T-helper 1 cell treated with Interleukin-12 subunit alpha and Interleukin-12 subunit beta and Interleukin-4 antibody, amounts not matched to agents 30 μg/mL and 1 μg/mL, for 36 hours (primary cell): ENCODE results near the gene CXCR2.
"Not testable (repeated sequence)": the region's sequence is repeated elsewhere in the genome, so short reads cannot be mapped to it uniquely, and the experiment has no call there.

ENCODE experiments used
- H3K27ac Mint-ChIP-seq: one replicate; pipeline ENCODE4 v1.8.0; 2021; ENCODE audit warnings: mild to moderate bottlenecking, mixed read lengths
- H3K27me3 Mint-ChIP-seq: one replicate; pipeline ENCODE4 v1.8.0; 2021; ENCODE audit warnings: low read depth, mixed read lengths
- H3K36me3 Mint-ChIP-seq: one replicate; pipeline ENCODE4 v1.8.0; 2021; ENCODE audit warnings: low read depth, mixed read lengths
- H3K4me1 Mint-ChIP-seq: one replicate; pipeline ENCODE4 v1.8.0; 2021; ENCODE audit warnings: low read depth, mixed read lengths
- H3K4me3 Mint-ChIP-seq: one replicate; pipeline ENCODE4 v1.8.0; 2021; ENCODE audit warnings: mild to moderate bottlenecking, moderate library complexity, mixed read lengths
- H3K9me3 Mint-ChIP-seq: one replicate; pipeline ENCODE4 v1.8.0; 2021; ENCODE audit warnings: mixed read lengths

Gene CXCR2

DNA sequence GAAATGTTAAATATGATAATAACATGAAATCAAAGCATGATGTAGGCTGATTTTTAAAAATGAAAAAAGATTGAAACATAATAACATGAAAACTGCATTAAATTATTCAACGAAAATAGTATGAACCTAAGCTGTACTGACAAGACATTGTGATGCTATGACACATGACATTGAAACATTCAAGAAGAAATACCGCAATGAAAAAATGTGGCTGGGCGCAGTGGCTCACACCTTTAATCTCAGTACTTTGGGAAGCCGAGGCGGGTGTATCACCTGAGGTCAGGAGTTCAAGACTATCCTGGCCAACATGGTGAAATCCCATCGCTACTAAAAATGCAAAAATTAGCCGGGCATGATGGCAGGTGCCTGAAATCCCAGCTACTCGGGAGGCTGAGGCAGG, 26.3 kb downstream of the CXCR2 start:
- Mint-ChIP-seq H3K36me3 (no peaks in the 10 kb centered on the region), H3K27ac (no peak overlapping the region), H3K4me1 (peaks cover 5% of the 10 kb centered on the region), H3K9me3 (no peaks in the 10 kb centered on the region), H3K27me3 (peaks cover 21% of the 10 kb centered on the region), H3K4me3 (no peak overlapping the region)

DNA sequence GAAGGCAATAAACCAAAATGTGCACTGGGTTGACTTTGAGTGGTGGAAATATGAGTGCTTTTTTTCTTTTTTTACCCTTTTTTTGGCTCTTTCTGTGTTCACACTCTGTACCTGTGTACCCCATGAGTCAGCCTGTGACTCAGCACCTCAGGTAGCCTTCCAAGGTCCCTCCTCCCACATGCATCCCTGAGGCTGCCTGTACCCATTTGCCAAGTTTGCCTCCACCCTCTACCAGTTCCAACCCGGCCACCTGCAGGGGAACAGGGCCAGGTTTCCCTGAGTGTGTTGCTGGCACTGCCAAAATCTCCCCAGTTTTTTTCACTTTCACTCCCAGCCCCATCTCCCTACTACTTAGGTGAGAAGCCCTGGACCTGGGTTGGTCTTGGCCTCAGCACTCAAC, 26.9 kb downstream of the CXCR2 start:
- peaks cover 25% of the 10 kb centered on the region for H3K27me3 Mint-ChIP-seq
- H3K4me1 Mint-ChIP-seq: peaks cover 5% of the 10 kb centered on the region
- H3K27ac Mint-ChIP-seq: no peak overlapping the region
- no peaks in the 10 kb centered on the region for H3K36me3 Mint-ChIP-seq
- H3K9me3 Mint-ChIP-seq: no peaks in the 10 kb centered on the region
- no peak overlapping the region for H3K4me3 Mint-ChIP-seq

DNA sequence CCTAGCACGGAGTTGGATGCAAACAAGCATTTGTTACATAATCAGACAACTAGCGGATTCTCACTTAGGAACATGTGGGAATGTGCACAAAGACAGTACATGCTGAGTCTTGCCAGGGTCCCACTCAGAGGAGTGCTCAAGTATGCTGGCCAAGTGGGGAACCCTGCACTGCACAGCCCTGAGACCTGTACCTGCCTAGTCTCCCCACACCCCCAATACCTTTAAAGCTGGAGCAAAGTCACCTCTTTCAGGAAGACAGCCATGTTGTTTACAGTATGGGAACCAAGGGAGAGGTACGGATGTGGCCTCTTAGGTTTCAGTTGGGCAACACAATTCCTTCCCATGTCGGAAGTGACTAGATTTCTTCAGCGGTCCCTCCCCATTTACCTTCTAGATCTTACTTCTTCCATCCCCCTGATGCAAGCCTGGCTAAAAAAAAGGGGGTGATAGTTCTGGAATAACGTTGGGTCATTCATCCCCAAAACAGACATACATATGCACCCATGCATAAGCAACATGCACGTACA, 30.2 kb downstream of the CXCR2 start:
- Mint-ChIP-seq H3K27me3 (peaks cover 42% of the 10 kb centered on the region), H3K9me3 (no peaks in the 10 kb centered on the region), H3K4me1 (no peaks in the 10 kb centered on the region), H3K27ac (no peak overlapping the region), H3K36me3 (no peaks in the 10 kb centered on the region), H3K4me3 (no peak overlapping the region)

DNA sequence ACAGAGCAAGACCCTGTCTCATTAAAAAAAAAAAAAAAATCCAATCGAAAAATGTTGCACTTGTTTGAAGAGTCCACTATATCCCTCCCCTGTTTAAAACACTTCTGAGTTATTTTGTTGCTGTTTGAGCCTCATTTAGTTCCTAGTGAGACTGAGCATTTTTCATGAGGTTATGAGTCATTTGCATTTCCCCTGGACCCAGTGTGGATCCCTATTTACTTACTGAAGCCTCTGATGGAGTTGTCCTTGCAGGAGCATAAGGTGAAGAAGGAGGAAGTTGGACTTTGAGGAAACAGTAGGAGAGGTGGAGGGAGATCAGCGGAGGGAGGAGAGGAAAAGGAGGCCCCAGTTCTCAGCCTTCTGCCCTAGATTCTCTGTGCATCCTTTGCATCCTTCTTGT, 35.8 kb downstream of the CXCR2 start:
- H3K4me1 Mint-ChIP-seq: peaks cover 3% of the 10 kb centered on the region
- no peak overlapping the region for H3K4me3 Mint-ChIP-seq
- no peaks in the 10 kb centered on the region for H3K36me3 Mint-ChIP-seq
- no peaks in the 10 kb centered on the region for H3K9me3 Mint-ChIP-seq
- peaks cover 53% of the 10 kb centered on the region for H3K27me3 Mint-ChIP-seq
- no peak overlapping the region for H3K27ac Mint-ChIP-seq

DNA sequence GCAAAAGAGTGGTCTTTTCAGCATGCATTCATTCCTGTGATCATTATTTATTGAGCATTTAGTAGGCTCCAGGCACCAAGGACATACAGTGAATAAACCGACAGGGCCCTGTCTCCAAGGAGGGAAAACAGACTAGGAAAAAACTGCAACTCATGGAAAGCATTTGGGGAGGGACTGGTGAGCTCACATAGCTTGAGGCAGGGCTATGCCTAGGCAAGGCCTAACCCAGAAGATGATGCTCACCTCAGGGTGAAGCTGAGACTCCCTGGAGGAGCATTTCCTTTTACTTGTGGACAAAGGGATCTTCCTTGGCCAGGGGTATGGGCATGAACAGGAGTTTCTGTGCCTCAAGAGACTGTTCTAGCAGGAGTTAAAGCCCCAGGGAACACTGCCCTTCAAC, 37.0 kb downstream of the CXCR2 start:
- Mint-ChIP-seq H3K4me3 (no peak overlapping the region), H3K27me3 (peaks cover 49% of the 10 kb centered on the region), H3K27ac (no peak overlapping the region), H3K9me3 (no peaks in the 10 kb centered on the region), H3K4me1 (peaks cover 12% of the 10 kb centered on the region), H3K36me3 (no peaks in the 10 kb centered on the region)

DNA sequence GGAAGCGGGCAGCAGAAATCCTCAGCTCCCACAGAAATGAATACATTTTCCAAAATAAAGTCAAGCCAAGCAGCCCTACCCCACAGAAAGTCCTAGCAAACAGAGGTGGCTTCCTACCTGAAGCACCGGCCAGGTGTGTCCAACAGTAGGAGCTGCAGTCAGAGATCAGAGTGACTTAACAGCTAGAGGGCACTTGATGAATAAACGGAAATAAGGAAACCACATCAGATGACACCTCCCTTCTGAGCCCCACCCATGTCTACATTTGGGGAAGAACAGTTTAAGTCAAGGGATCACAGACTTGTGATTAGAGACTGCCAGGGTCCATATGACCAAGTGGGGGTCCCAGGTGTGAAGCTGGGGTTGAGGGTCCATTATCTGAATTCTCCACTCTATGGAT, 41.0 kb downstream of the CXCR2 start, which contains the start of gene CXCR1:
Gene CXCR1, minus strand, starts transcription at position 172 of the 400 bp plus-strand sequence. CDS start 1,751 bp downstream, outside the sequence.
- no peaks in the 10 kb centered on the region for H3K36me3 Mint-ChIP-seq
- H3K4me1 Mint-ChIP-seq: peaks cover 19% of the 10 kb centered on the region
- H3K27me3 Mint-ChIP-seq: peaks cover 37% of the 10 kb centered on the region
- H3K27ac Mint-ChIP-seq: no peak within 1 kb of the TSS
- H3K4me3 Mint-ChIP-seq: peak within 1 kb of the TSS; percentile 35
- no peaks in the 10 kb centered on the region for H3K9me3 Mint-ChIP-seq

DNA sequence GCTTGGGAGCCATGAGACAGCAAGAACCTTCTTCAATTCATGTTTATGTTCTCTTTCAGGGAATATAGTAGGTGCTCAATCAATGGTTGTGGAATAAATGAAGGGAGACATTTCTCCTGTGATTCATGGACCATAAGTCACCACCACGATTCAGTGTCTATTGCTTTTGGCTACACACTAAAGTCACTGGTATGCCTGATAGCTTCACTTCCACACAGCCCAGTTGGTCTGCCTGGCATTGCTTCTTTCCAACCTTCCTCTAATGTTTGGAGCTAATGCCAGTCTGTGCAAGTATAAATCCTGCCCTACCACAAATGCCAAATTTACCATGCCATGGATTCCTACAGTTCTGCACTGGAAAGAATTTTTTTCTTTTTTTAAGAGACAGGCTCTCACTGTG, 42.2 kb downstream of the CXCR2 start:
- H3K9me3 Mint-ChIP-seq: no peaks in the 10 kb centered on the region
- H3K4me3 Mint-ChIP-seq: no peak overlapping the region
- no peak overlapping the region for H3K27ac Mint-ChIP-seq
- H3K36me3 Mint-ChIP-seq: no peaks in the 10 kb centered on the region
- peaks cover 28% of the 10 kb centered on the region for H3K27me3 Mint-ChIP-seq
- peaks cover 19% of the 10 kb centered on the region for H3K4me1 Mint-ChIP-seq

DNA sequence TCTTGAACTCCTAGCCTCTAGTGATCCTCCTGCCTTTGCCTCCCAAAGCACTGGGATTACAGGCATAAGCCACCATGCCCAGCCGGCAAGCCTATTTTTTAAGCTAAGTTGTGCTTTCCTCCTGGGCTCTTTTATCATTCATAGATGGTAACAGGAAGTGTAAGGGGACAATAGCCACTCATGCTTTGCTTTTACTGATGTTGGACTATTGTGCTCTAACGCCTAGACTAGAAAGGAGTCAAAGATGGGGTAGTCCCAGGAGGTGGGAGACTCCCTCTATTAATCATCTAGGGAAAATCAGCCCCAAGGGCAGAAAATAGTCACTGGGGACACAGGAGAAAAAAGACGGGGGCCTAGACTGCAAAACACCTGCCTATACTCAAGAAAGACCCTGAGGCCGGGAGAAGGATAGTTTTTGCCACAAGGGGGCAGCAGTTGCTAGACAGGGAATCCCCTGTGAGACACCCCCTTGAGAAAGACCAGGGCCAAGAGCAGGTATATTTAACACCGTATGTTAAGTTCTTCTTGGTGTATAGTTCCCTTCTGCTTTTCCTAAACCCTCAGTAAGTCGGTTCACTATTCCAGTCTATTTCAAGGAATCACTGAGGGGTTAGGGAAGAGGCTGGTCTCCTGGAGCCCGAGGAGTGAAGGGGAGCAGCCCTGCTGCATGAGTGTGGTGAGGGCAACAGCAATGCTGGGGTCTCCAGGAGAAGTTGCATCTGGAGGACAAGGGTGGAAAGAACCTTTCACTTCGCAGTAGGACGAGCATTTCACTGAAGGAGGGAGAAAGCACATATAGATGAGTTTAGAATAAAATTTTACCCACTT, 43.0 kb downstream of the CXCR2 start:
- Mint-ChIP-seq H3K4me1 (peaks cover 19% of the 10 kb centered on the region), H3K4me3 (no peak overlapping the region), H3K36me3 (no peaks in the 10 kb centered on the region), H3K27me3 (peaks cover 28% of the 10 kb centered on the region), H3K27ac (no peak overlapping the region), H3K9me3 (no peaks in the 10 kb centered on the region)

DNA sequence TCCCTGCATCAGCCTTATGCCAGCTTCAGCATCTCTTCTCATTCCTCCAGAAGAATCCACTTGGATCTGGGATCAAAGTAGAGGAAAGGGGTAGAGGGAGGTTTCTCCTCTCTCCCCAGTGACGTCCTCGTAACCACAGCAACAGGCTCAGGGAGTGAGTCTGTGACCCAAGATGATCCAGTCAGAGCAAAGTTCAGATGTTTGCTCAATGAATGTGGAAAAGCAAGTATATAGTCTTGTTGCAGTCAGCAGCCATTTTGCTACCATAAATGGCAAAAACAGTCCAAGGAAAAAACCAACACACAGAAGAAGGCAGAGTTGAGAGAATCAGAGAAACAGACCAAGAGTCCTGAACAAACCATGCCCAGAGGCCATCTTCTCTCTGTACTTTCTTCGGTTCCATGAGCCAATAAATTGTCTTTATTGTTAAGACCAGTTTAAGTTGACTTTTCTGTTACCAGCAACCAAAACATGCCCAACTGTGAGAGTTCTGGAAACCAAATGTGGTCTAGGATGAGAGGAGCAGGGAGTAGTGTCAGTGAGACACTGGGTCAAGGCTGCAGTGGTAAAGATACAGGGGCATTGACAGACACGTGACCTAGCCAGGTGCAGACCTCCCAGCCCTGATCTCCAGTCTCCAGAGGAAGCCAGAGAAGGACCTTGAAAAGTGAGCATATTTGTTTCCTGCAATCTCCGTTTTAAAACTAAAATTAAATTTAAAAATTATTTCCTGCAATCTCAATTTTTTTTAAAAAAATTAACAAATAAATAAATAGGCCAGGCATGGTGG, 44.1 kb downstream of the CXCR2 start:
- H3K4me1 Mint-ChIP-seq: peaks cover 19% of the 10 kb centered on the region
- H3K27ac Mint-ChIP-seq: no peak overlapping the region
- H3K9me3 Mint-ChIP-seq: no peaks in the 10 kb centered on the region
- no peak overlapping the region for H3K4me3 Mint-ChIP-seq
- H3K36me3 Mint-ChIP-seq: no peaks in the 10 kb centered on the region
- H3K27me3 Mint-ChIP-seq: peaks cover 24% of the 10 kb centered on the region

DNA sequence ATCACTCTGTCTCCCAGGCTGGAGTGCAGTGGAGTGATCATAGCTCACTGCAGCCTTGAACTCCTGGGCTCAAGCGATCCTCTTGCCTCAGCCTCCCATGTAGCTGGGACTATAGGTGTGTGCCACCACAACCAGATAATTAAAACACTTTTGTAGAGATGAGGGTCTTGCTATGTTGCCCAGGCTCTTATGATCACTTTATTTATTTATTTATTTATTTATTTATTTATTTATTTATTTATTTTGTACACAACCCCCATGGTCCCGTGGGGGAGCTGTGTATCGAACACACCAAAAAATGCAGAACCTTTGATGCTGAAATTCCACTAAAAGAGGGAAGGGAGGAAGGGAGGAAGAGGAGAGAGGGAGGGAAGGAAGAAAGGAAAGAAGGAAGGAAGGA, 45.9 kb downstream of the CXCR2 start:
- peaks cover 14% of the 10 kb centered on the region for H3K27me3 Mint-ChIP-seq
- not testable (repeated sequence) for H3K9me3 Mint-ChIP-seq, H3K27ac Mint-ChIP-seq, H3K36me3 Mint-ChIP-seq, H3K4me3 Mint-ChIP-seq
- H3K4me1 Mint-ChIP-seq: peaks cover 16% of the 10 kb centered on the region

DNA sequence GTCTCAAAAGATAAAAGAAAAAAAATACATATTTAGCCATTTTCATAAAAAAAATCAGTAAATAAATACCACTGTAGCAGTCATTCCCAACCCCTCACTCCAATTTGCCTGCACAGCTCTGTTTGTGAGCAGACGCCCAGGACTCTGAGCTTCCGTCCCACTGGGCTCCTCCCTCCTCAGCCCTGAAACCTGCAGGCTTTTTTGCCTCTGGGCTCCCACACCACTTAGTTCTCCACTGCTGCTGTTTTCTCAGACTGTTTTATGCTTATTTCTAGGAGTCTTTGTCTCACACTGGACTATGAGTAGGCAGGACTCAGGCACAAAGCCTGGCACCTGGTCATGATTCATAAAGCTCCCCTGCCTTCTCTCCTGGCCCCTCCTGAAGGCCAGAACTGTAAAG, 47.0 kb downstream of the CXCR2 start:
- Mint-ChIP-seq H3K4me1 (peaks cover 8% of the 10 kb centered on the region), H3K36me3 (no peaks in the 10 kb centered on the region), H3K27me3 (peaks cover 14% of the 10 kb centered on the region), H3K27ac (no peak overlapping the region), H3K4me3 (no peak overlapping the region), H3K9me3 (no peaks in the 10 kb centered on the region)

DNA sequence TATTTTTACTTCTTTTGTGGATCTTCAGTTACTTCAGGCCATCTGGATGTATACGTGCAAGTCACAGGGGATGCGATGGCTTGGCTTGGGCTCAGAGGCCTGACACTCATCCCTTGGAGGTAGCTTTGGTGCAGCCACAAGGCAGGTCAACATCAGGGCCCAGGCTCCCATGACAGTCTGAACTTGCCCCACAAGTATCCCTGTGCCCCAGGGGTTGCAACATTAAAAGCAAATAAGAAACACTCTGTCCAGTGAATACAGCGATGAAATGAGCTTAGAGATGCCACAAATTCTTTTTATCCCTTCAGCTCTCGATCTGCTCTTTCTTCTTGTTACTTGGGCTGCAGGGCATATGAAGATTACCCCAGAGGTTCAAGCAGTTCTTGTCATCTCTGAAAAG, 54.0 kb downstream of the CXCR2 start:
- no peak overlapping the region for H3K4me3 Mint-ChIP-seq
- H3K27me3 Mint-ChIP-seq: peaks cover 29% of the 10 kb centered on the region
- no peak overlapping the region for H3K27ac Mint-ChIP-seq
- H3K9me3 Mint-ChIP-seq: no peaks in the 10 kb centered on the region
- H3K36me3 Mint-ChIP-seq: no peaks in the 10 kb centered on the region
- no peaks in the 10 kb centered on the region for H3K4me1 Mint-ChIP-seq

DNA sequence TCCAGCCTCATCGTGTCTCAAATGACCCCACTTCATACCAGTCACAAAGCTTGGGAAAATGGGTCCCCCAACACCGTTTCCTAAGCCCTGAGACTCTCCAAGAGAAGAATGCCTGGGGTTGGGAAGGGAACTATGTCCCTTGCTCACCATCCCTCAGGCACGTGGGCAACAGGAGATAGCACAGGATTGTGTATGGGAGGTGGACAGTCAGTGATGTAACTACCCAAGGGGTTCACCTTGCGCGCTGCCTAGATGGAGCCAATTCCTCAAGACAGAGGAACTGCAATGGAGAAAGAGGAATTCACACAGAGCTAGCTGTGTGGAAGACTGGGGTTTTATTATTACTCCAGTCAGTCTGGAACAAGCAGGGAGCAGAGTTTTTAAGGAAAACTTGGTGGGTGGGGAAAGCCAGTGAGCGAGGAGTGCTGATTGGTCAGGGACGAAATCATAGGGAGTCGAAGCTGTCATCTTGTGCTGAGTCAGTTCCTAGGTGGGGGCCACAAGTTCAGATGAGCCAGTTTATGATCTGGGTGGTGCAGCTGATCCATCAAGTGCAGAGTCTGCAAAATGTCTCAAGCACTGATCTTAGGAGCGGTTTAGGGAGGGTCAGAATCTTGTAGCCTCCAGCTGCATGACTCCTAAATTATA, 54.8 kb downstream of the CXCR2 start:
- H3K36me3 Mint-ChIP-seq: no peaks in the 10 kb centered on the region
- no peak overlapping the region for H3K4me3 Mint-ChIP-seq
- H3K27ac Mint-ChIP-seq: no peak overlapping the region
- H3K4me1 Mint-ChIP-seq: no peaks in the 10 kb centered on the region
- H3K9me3 Mint-ChIP-seq: no peaks in the 10 kb centered on the region
- peaks cover 33% of the 10 kb centered on the region for H3K27me3 Mint-ChIP-seq

DNA sequence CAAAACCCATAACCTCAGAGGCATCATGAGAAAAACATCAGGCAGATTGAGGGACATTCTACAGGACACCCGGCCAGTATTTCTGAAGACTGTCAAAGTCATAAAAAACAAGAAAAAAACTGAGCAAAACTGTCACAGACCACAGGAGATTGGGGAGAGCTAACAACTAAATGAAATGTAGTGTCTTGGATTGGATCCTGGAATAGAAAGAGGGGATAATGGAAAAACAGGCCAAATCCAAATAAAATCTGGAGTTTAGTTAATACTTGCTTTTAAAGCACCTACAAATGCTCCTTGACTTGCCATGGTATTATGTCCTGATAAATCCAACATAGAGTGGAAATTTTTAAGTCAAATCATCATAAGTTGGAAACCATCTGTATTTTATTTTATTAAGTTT, 58.5 kb downstream of the CXCR2 start:
- Mint-ChIP-seq H3K4me3 (no peak overlapping the region), H3K27me3 (peaks cover 24% of the 10 kb centered on the region), H3K36me3 (no peaks in the 10 kb centered on the region), H3K27ac (no peak overlapping the region), H3K4me1 (peaks cover 6% of the 10 kb centered on the region), H3K9me3 (no peaks in the 10 kb centered on the region)
